A673 (cell line): Measurements from ENCODE around the gene SLC2A6. TPM values are rescaled to one million over a fixed set of nuclear protein-coding genes. Genes with fewer than 3 reads are reported as not detected.

Experiments used
- BruUV-seq: library from RNA; stranded (reverse); fragments of 400-500 nt; replicated peaks from 2 replicates; lab custom pipeline; 2021; lab: Mats Ljungman, UMichigan
- CTCF ChIA-PET: fragments of 300-600 bp; sonication (Branson Sonifier 250); formaldehyde crosslinking; loops from one replicate; lab custom pipeline; 2022; ENCODE audit warnings: antibody characterized with exemption; lab: Charles Lee
- POLR2A ChIA-PET: fragments of 300-600 bp; sonication (Branson Sonifier 250); formaldehyde crosslinking; loops from one replicate; lab custom pipeline; 2022; ENCODE audit warnings: antibody characterized with exemption; ENCODE audit not compliant: low non-redundant PET; lab: Charles Lee
- DNase-seq: peaks from one replicate; pipeline ENCODE4 v3.0.0-alpha.2; 2015; ENCODE audit warnings: low spot score
- H3K27ac ChIP-seq: fragments of 200-600 bp; sonication (generic); 2 replicates; pipeline ENCODE4 v1.5.1; 2016; ENCODE audit warnings: mixed run types, low read depth, mild to moderate bottlenecking, mixed read lengths, antibody characterized with exemption, low read length; ENCODE audit not compliant: poor library complexity, severe bottlenecking
- H3K27me3 ChIP-seq: fragments of 200-600 bp; sonication (generic); replicated peaks from 2 replicates; pipeline ENCODE4 v1.6.1; 2017; ENCODE audit warnings: mixed run types, low read depth, mild to moderate bottlenecking, mixed read lengths, antibody characterized with exemption, low read length; ENCODE audit not compliant: insufficient read depth, poor library complexity
- H3K36me3 ChIP-seq: fragments of 200-600 bp; sonication (generic); 2 replicates; pipeline ENCODE4 v1.6.1; 2016; ENCODE audit warnings: mixed run types, mild to moderate bottlenecking, mixed read lengths, antibody characterized with exemption, low read length; ENCODE audit not compliant: insufficient read depth, poor library complexity, severe bottlenecking
- H3K4me1 ChIP-seq: fragments of 200-600 bp; sonication (generic); 2 replicates; pipeline ENCODE4 v1.6.1; 2017; ENCODE audit warnings: mixed run types, mild to moderate bottlenecking, mixed read lengths, antibody characterized with exemption, low read length; ENCODE audit not compliant: insufficient read depth, poor library complexity, severe bottlenecking
- H3K4me3 ChIP-seq: fragments of 200-600 bp; sonication (generic); 2 replicates; pipeline ENCODE4 v1.5.1; 2016; ENCODE audit warnings: low read depth, mixed run types, mild to moderate bottlenecking, mixed read lengths, low read length; ENCODE audit not compliant: poor library complexity, severe bottlenecking
- H3K9me3 ChIP-seq: fragments of 200-600 bp; sonication (generic); 2 replicates; pipeline ENCODE4 v1.6.1; 2016; ENCODE audit warnings: mixed run types, low read depth, mild to moderate bottlenecking, mixed read lengths, antibody characterized with exemption, low read length; ENCODE audit not compliant: poor library complexity, severe bottlenecking
- EZH2 ChIP-seq: fragments of 200-600 bp; sonication (generic); IDR thresholded peaks from 2 replicates; pipeline ENCODE4 v1.6.1; 2017; ENCODE audit warnings: borderline replicate concordance, low read depth, mild to moderate bottlenecking, mixed read lengths, antibody characterized with exemption, low read length; ENCODE audit not compliant: poor library complexity, severe bottlenecking
- intact Hi-C: fragments of 100-400 bp; cut with micrococcal nuclease; formaldehyde crosslinking; loops from one replicate; pipeline ENCODE4 v1.10.0; 2022; ENCODE audit not compliant: unreplicated experiment
- total RNA-seq: library from RNA; stranded (reverse); gene quantifications from 2 replicates; pipeline ENCODE4 v1.2.3, GENCODE V29; 2021
- TF ChIP-seq, protein P1 (sequence below): fragments of 300-800, 200-600 bp; sonication (generic); conservative IDR thresholded peaks from 2 replicates; pipeline ENCODE4 v1.5.1; 2017; ENCODE audit warnings: low read depth, mild to moderate bottlenecking, antibody characterized with exemption, low read length, moderate library complexity, mixed read lengths

SLC2A6 gene
- total RNA-seq, 1 experiment from 2014 or later, result 1.8 TPM

DNA sequence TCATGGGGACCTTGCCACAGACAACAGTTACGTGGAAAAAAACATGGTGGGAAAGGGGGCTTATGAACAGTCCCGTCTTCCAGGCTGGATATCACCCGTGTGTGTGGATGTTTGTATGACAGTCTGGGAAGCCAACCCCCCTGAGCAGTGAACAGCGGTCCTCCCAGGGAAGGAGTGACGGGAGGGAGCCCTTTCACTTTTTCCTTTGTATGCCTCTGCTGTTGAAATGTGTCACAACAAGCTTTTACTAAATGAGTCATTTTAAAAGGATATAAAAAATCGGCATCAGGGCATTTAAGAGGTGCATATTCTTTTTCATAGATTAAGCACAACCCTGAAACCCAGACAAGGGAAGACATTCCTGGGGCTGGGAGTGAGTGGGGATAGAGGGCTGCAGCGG is 40.8 kb upstream of the SLC2A6 start:
- Histone ChIP-seq H3K4me3 (no peak overlapping the region), H3K27ac (no peak overlapping the region), H3K4me1 (no peaks in the 10 kb centered on the region), H3K27me3 (no peaks in the 10 kb centered on the region), H3K9me3 (no peaks in the 10 kb centered on the region), H3K36me3 (no peaks in the 10 kb centered on the region)
- CTCF ChIA-PET, result no interaction called here
- intact Hi-C loops, result no loop called here
- POLR2A ChIA-PET, result no interaction called here
- DNase-seq, result no peak
- no TSS peak for BruUV-seq
- no peak for TF ChIP-seq EZH2
- TF ChIP-seq, protein P1, sequence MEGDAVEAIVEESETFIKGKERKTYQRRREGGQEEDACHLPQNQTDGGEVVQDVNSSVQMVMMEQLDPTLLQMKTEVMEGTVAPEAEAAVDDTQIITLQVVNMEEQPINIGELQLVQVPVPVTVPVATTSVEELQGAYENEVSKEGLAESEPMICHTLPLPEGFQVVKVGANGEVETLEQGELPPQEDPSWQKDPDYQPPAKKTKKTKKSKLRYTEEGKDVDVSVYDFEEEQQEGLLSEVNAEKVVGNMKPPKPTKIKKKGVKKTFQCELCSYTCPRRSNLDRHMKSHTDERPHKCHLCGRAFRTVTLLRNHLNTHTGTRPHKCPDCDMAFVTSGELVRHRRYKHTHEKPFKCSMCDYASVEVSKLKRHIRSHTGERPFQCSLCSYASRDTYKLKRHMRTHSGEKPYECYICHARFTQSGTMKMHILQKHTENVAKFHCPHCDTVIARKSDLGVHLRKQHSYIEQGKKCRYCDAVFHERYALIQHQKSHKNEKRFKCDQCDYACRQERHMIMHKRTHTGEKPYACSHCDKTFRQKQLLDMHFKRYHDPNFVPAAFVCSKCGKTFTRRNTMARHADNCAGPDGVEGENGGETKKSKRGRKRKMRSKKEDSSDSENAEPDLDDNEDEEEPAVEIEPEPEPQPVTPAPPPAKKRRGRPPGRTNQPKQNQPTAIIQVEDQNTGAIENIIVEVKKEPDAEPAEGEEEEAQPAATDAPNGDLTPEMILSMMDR, result no peak

DNA sequence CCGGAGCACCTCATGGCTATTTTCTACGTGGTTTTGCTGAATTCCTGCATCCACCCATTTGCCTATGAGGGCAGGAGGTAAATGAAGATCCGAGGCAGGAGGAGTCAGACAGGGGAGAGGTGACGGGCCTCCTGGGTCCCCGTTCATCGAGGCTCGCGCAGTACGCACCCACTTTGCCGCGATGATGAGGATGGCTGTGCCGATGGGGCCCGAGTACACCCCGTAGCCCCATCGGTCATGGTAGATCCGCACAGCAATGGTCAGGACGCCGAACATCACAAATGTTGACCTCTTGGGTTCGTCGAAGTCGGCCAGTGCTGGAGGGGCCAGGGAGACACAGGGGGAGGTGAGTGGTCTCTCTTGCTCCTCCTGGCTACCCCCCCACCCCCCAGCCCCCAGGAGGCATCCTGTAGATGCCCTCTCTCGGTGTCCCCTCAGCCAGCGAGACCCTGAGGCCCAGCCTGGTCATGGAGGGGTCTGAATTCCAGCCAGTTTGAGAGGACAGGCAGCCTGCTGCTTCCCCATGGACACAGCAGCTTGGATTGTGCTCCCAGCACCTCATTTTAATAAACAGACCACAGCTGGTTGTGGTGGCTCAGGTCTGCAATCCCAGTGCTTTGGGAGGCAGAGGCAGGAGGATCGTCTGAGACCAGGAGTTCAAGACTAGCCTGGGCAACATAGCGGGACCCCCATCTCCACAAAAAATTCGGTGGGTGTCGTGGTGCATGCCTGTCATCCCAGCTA is 40.0 kb upstream of the SLC2A6 start:
- no peak overlapping the region for H3K4me3 ChIP-seq
- POLR2A ChIA-PET, result no interaction called here
- TF ChIP-seq EZH2, result no peak
- TF ChIP-seq, protein P1, result no peak
- CTCF ChIA-PET, result no interaction called here
- no peaks in the 10 kb centered on the region for H3K9me3 ChIP-seq
- BruUV-seq, result no TSS peak
- intact Hi-C loops, result no loop called here
- H3K27me3 ChIP-seq, result no peaks in the 10 kb centered on the region
- no peak overlapping the region for H3K27ac ChIP-seq
- no peak for DNase-seq
- H3K36me3 ChIP-seq, result no peaks in the 10 kb centered on the region
- H3K4me1 ChIP-seq, result no peaks in the 10 kb centered on the region

DNA sequence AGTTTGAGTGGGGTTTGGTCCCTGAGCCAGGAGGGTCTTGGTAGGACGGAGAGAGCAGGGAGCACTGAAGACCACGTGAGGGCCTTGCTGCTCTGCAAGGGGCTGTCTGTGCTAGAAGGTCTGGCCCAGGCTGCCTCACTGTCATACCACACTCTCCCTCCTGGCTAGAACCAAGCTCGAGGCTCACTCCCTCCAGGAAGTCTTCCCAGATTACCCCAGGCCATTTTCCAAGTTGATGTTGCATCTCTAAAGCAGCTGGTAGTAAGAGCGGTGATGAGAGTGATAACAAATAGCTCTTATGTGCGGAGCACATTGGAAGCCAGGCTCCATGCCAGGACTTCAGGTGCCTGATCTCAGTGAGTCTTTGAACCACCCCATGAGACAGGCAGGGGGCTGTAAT is 39.3 kb upstream of the SLC2A6 start:
- Histone ChIP-seq H3K4me1 (no peaks in the 10 kb centered on the region), H3K27ac (no peak overlapping the region), H3K27me3 (no peaks in the 10 kb centered on the region), H3K36me3 (no peaks in the 10 kb centered on the region), H3K4me3 (no peak overlapping the region), H3K9me3 (no peaks in the 10 kb centered on the region)
- POLR2A ChIA-PET, result no interaction called here
- CTCF ChIA-PET, result no interaction called here
- no peak for DNase-seq
- no peak for TF ChIP-seq EZH2
- TF ChIP-seq, protein P1, result no peak
- intact Hi-C loops, result no loop called here
- BruUV-seq, result no TSS peak
